Measurements from ENCODE around the gene CYB561. TPM values are rescaled to one million over a fixed set of nuclear protein-coding genes. Genes with fewer than 3 reads are reported as not detected.
A peak's percentile ranks its signal among the peaks of the same experiment; 100 is the strongest.

CYB561 gene
- total and polyA plus RNA-seq, 9 of the 15 experiments (the other 6 are each of a cell fraction or from before 2014, with no cell fraction given): 4.0 to 30.8 (median 17.4) TPM

- FAIRE-seq (no peak), ATAC-seq (no peak)
- peaks cover 13% of the 10 kb centered on the region; the same call in 1 of the 3 replicates for H3K79me2 ChIP-seq (ENCODE audit: control insufficient read depth, insufficient read depth, low read length)
Measured at GRCh38 chr17:63440127-63440769, 5.9 kb downstream of the CYB561 start.

More at GRCh38 chr17:63440127-63440769, 5.9 kb downstream of the CYB561 start:
- Histone ChIP-seq H4K20me1 (replicated peaks; ENCODE audit: control insufficient read depth, insufficient read depth, low read length) (peaks cover 7% of the 10 kb centered on the region; the same call in 1 of the 2 replicates), H3K4me1 (replicated peaks in 1 of 2; ENCODE audit: control insufficient read depth in 2 of 2, insufficient read depth in 2 of 2, low read length in 2 of 2) (peaks cover 49 to 70% of the 10 kb centered on the region in 2 experiments), H3K9me1 (ENCODE audit: control insufficient read depth, insufficient read depth, low read length) (peaks cover 7% of the 10 kb centered on the region), H3K36me3 (ENCODE audit: control insufficient read depth, insufficient read depth, low read length) (peaks cover 8% of the 10 kb centered on the region; the same call in 1 of the 3 replicates), H2AFZ (ENCODE audit: low read depth, low read length) (no peak overlapping the region), H3K9me3 (replicated peaks; ENCODE audit: control insufficient read depth, insufficient read depth, low read depth, low read length) (no peaks in the 10 kb centered on the region), H3K9ac (ENCODE audit: insufficient read depth in 1 of 2, low read depth in 2 of 2, low read length in 2 of 2) (no peak overlapping the region), H3K27me3 (ENCODE audit: control insufficient read depth in 2 of 2, insufficient read depth in 2 of 2, low read length in 2 of 2) (no peaks in the 10 kb centered on the region), H3K4me2 (ENCODE audit: insufficient read depth, low read length) (no peak overlapping the region), H3K27ac (ENCODE audit: extremely low read depth, low read depth, low read length) (no peak overlapping the region), H3K4me3 (no peak overlapping the region)
- no peak for DNase-seq (ENCODE audit: extremely low read depth in 1 of 4, low spot score in 3 of 4)
- 68% methylated on average over 21 of the region's 22 CpGs for WGBS (ENCODE audit: insufficient coverage, low coverage, missing lambda C conversion rate)
- no TSS peak for BruUV-seq (replicated peaks)
- in situ Hi-C loops (cut with MboI) (loop anchor here (25.0 kb wide), 1 partner anchor 397 kb away; the partner anchor contains the start of genes FTSJ3, PSMC5 and SMARCD2), intact Hi-C loops (cut with micrococcal nuclease) (no loop called here)
- CTCF ChIA-PET (ENCODE audit: low intra/inter-chr PET ratio): no interaction called here
- POLR2A ChIA-PET: interaction anchor here (0.8 kb wide), 1 partner anchor 34 kb away, joined by 3 read pairs; no protein-coding TSS in a partner anchor
- TF ChIP-seq NRF1 (conservative IDR thresholded peaks at IDR 0.05 in 1 of 2, IDR thresholded peaks at IDR 0.05 in 1 of 2): no peak
- no peak for TF ChIP-seq TRIM28 (IDR thresholded peaks at IDR 0.05)
- TF ChIP-seq BHLHE40 (IDR thresholded peaks at IDR 0.05; ENCODE audit: low read length): no peak
- TF ChIP-seq ZBTB5 (IDR thresholded peaks at IDR 0.05): no peak
- peak; percentile 41 for TF ChIP-seq POLR2G (IDR thresholded peaks at IDR 0.05; ENCODE audit: low read depth, low read length)
- no peak for TF ChIP-seq BRF1 (IDR thresholded peaks at IDR 0.05; ENCODE audit: borderline replicate concordance, extremely low read depth, insufficient read length)
- no peak for TF ChIP-seq FUS (optimal IDR thresholded peaks at IDR 0.05; ENCODE audit: low read depth, low read length)
- no peak for TF ChIP-seq SREBF1 (IDR thresholded peaks at IDR 0.05; ENCODE audit: borderline replicate concordance, low read depth, low read length)
- no peak for TF ChIP-seq TARDBP (IDR thresholded peaks at IDR 0.05)
- no peak for TF ChIP-seq ZKSCAN3 (CRISPR knock-in tag; IDR thresholded peaks at IDR 0.05)
- TF ChIP-seq PKNOX1 (IDR thresholded peaks at IDR 0.05): no peak
- TF ChIP-seq CTCF (IDR thresholded peaks at IDR 0.05 in 2 of 3, conservative IDR thresholded peaks at IDR 0.05 in 1 of 3; ENCODE audit: insufficient read depth in 2 of 3, low read depth in 1 of 3, low read length in 3 of 3): 0 out of 6 replicates have a peak, but pooled peaks of 1 of the 3 experiments have one; percentile 9
- no peak for TF ChIP-seq GABPB1 (CRISPR knock-in tag; IDR thresholded peaks at IDR 0.05)
- no peak for TF ChIP-seq TRIM24 (IDR thresholded peaks at IDR 0.05)
- TF ChIP-seq ZBTB33 (CRISPR knock-in tag; IDR thresholded peaks at IDR 0.05): peak; percentile 57; the same call in 1 of the 2 replicates
